Epithelial cell of esophagus (primary cell): ENCODE measurements around the gene ZBTB20.

Source experiments
- DNase-seq: peaks from one replicate; pipeline ENCODE4 v3.0.0; 2010; ENCODE audit warnings: low read depth
- H3K4me3 ChIP-seq: 2 replicates; pipeline ENCODE4 v1.5.1; 2011; ENCODE audit warnings: mild to moderate bottlenecking, low read length, control low read depth
- TF ChIP-seq, protein P1 (sequence below): IDR thresholded peaks from 2 replicates; pipeline ENCODE4 v1.5.1; 2011; ENCODE audit warnings: low read depth, mild to moderate bottlenecking, low read length, control low read depth, inconsistent platforms; ENCODE audit not compliant: insufficient read depth; ENCODE audit errors: missing control alignments

The ZBTB20 gene

DNA sequence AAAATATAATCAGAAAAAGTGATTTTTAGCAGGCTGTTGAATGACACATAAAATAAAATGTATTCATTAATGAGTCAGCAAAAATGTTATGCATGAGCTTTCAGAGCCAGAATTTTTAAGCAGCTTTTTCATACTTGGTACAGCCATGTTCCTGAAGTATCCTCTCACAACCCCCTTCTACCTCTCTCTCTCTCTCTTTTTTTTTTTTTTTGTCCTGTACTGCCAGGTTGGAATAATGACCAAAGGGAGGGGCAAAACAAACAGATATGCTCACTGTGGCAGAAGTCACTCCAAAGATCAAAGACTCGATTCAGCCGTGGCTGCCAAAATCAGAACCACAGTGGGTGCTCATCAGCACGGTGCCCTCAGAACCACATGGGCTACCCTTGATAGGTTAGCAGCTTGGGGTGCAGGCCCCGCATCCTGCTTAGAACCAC, 383.0 kb downstream of the ZBTB20 start:
- H3K4me3 ChIP-seq: no peak overlapping the region
- TF ChIP-seq, protein P1, sequence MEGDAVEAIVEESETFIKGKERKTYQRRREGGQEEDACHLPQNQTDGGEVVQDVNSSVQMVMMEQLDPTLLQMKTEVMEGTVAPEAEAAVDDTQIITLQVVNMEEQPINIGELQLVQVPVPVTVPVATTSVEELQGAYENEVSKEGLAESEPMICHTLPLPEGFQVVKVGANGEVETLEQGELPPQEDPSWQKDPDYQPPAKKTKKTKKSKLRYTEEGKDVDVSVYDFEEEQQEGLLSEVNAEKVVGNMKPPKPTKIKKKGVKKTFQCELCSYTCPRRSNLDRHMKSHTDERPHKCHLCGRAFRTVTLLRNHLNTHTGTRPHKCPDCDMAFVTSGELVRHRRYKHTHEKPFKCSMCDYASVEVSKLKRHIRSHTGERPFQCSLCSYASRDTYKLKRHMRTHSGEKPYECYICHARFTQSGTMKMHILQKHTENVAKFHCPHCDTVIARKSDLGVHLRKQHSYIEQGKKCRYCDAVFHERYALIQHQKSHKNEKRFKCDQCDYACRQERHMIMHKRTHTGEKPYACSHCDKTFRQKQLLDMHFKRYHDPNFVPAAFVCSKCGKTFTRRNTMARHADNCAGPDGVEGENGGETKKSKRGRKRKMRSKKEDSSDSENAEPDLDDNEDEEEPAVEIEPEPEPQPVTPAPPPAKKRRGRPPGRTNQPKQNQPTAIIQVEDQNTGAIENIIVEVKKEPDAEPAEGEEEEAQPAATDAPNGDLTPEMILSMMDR: no peak

DNA sequence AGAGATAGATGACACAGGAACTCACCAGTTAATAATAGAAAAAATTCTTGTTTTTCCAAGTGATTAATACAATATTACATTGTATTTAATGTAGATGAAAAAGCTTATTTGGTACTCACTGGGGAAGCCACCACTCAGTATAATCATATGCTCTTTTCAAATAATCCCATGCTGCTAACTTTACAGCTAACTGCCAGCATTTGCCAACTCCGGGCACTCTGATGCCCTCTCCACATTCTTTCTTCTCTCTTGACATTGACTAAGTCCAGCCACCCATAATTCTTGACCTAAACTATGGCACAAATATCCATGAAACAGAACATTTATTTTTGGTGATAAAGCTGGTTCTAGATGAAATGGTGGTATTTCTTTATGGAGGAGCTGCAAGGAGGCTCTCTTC, 384.9 kb downstream of the ZBTB20 start:
- TF ChIP-seq, protein P1: no peak
- no peak for DNase-seq
- H3K4me3 ChIP-seq: no peak overlapping the region

More for the DNA sequence above, 383.0 kb downstream of the ZBTB20 start:
- peak; percentile 10 for DNase-seq

DNA sequence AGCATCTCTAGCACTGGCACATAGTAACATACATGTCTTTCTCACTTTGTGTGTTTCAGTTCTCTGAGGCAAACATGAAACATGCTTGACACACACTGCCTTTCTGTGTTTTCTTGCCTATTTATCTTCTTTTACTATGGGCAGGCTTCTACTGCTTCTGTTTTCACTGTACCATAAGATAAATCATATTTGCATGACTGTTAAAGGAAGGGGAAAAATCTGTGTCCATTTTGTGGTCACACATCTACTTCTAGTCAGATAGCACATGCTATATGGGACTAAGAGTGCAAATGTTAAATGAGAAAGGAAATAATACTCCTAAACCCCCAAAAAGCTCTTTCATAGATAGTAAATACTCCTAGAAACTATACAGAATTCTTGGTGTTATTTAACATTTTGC, 386.4 kb downstream of the ZBTB20 start:
- TF ChIP-seq, protein P1: no peak
- no peak overlapping the region for H3K4me3 ChIP-seq
- no peak for DNase-seq

DNA sequence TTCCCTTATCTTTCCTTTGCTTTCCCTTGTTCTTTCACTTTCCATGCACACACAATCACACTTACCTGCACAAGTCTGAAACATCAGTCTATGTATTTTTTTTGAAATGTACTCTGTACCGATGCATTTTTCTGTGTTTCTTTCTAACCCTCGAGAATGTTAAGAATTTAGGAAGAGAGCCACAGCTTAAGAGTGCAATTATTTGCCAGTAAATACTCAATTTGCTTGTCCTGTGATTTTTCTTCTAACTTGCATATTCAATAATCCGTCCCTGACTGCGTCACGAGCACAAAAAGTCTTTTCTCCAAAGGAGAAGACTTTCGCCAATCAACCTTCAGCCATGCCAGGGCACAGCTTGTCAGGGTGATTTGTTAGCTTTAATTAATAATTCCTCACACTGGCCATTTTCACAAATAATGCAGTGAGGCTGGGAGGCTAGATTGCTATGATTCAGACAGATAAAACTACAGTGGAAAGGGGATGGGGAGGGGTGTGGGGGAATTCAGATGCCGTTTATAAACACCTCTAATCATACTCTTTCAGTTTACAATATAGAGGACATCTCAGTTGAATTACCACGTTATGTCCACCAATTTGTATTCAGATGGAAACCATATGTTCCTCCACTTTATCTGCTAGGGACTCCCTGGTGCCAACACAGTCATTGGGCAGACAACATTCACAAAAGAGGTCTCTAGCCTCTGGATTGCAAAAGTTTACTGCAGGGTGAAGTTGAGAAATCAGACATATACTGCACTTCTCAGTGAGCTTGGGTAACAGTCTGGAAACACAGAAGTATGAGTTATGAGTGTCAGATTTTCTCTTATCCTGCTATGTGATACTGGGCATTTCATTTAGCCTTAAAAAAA, 388.0 kb downstream of the ZBTB20 start:
- no peak overlapping the region for H3K4me3 ChIP-seq
- TF ChIP-seq, protein P1: no peak
- DNase-seq: peak; percentile 42

DNA sequence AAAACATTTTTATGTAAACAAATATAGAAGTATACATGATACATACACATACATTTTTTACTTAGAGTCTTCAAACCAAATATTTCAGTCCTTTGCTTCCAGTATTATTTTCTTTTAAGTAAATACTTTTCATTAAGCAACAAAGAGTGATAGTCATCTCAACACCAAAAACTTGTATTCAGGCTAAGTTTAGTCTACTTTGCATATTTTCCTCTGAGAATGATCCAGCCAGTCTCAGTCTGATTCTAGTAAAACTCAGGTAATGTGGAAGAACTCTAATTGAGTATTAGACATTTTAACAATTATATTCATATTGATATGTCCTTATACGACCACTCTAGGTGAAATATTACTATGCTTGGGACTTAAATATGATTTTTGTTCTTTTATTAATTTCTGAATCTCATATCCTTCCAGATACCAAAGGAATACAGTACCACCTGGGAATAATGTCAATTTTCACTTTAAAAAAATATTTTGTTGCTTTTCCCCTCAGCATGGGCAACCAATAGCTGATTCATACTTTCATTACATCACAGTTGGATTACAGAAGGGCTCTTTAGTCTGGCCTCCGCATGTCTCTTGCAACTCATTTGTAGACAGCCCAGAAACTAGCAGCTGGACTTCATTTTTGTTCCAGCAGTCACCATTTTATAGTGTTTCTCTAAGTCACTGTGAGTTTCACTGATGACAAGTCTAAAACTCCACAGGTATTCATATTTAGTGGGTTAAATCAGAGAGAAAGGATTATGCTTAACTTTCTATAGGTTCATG, 390.4 kb downstream of the ZBTB20 start:
- DNase-seq: peak; percentile 68
- no peak overlapping the region for H3K4me3 ChIP-seq

DNA sequence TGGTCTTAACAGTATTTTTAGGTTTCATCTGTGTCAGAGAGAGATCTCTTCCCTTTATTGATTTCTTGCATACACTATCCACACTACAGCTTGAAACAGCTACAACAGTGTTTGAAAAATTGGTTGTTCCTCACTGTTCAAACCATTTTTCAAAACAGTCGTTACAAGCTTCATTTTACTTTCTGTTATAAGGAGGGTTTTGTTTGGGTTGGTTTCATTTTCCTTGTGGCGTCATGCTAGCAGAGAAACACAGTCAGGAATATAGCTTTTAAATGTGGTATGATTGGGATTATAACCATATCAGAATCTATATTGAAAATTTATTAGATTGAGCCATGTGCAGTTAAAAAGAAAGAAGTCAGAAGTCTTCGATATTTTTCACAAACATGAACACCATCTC, 400.6 kb downstream of the ZBTB20 start:
- no peak overlapping the region for H3K4me3 ChIP-seq
- TF ChIP-seq, protein P1: no peak
- DNase-seq: no peak

More for the DNA sequence above, 390.4 kb downstream of the ZBTB20 start:
- TF ChIP-seq, protein P1: no peak
